HG03196 (cell line): ENCODE data around the gene AQP4.

Source experiments
- ATAC-seq: cut with Tn5 transposase; IDR thresholded peaks from one replicate; pipeline ENCODE4 v1.9.1; 2021; ENCODE audit not compliant: unreplicated experiment

Gene AQP4

DNA sequence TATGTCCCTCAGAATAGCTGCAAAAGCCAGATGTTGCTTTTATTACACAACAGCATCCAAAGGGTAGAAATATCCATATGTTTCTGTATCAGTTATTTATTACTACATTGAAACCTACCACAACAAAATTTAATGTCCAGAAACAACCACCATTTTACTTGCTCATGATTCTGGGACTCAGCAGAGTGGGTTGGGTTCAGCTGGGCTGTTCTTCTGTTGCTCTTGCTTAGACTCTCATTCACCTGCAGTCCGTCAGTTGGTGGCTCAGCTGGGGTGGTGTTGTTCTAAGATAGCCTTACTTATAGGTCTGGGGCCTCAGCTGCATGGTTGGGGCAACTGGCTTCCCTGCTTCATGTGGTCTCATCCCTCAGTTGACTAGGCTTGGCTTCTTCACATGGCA lies 21.7 kb downstream of the AQP4 start:
- ATAC-seq = no peak

DNA sequence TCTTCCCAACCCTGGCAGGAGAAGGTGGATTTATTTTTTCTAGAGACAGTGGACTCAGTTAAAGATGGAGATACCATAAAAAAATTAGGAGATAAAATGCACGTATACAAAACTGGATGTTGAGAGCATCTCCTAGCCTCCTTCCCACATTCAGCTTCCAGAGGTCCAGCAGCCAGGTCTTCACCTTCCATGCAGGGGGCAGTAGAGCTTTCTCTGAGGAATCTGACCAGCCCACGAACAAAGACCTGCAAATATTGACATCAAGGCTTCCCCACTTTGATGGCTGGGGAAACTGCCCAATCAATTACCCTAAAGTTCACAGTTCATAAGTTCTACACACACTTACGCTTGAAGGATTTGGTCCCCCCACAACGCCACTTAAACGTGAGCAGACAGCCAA lies 24.5 kb downstream of the AQP4 start:
- no peak for ATAC-seq

DNA sequence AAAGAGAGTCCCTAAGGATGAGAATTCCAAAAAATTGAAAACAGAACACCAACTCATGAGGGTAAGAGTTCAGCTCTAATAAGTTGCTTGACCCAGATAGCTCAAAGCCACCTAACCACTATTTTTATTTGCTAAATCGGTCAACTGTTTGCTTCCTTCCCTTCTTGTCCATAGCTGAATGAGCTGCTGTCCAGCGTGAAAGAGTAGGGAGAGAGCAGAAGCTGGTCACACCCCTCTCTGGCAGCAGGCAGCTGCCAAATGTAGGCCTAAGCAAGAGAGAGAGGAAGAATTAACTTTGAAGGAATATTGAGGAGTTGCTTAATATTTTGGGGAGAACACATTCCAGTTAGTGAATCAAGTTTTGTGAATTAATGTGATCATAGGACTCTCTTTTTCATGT lies 25.9 kb downstream of the AQP4 start:
- no peak for ATAC-seq

DNA sequence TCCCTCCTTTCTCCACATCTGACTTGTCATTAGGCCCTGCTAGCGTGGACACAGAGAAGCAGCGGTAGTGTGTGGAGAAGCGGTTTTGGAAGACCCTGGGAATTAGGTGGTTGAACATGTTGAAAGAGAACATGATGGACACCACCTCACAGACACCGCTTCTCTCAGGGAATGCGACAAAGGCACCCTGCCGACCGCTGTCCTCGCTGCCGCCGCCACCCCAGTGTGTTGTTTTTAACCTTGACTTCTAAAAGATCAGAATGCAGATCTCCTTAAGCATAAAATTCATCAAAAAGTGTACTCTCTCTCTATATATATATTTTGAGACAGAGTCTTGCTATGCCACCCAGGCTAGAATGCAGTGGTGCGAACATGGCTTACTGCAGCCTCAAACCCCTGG lies 33.2 kb downstream of the AQP4 start:
- ATAC-seq = no peak

DNA sequence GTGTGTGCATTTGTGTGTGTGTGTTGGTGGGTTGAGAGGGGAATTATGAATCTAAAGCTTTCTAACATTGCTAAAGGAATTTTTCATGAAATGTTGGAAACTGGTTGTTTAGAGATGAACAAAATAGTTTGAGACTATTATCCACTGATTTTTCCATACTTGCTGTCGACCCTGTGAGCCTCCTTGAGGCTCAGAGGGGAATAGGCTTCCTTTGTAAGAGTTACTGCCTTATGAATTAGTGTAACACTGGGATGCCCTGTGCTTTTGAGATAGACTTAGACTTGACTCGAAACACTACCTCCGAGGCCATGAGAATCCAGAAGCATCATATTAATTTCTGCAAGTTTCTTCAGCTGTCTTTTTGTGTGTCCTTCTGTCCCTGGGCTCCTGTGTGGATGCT lies 37.9 kb downstream of the AQP4 start:
- ATAC-seq = no peak

DNA sequence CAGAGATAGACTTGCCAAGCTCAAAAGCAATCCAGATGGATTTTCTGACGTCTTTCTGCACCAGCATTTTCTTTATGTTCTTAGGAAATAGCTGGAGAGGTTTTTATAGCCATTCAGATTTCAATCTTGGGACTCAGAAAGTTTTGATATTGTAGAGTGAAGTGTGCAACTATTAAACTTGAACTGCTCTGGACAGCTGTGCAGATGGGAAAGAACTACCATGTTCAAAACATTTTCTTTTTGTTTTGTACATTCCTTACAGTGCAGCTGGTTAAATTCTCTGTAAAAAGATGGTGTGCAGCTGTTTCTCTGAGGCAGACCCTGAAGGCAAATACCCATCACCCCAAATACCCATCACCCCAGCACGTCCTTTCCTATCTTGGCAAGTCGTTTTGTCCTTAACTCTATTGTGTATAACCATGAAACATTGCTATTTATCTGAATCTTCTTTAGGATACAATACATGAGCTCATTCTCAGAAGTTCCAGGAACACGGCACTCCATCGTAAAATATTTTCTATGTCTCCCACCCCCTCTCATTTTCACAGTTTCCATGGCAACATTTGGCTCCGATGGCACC lies 38.8 kb downstream of the AQP4 start:
- ATAC-seq = no peak

DNA sequence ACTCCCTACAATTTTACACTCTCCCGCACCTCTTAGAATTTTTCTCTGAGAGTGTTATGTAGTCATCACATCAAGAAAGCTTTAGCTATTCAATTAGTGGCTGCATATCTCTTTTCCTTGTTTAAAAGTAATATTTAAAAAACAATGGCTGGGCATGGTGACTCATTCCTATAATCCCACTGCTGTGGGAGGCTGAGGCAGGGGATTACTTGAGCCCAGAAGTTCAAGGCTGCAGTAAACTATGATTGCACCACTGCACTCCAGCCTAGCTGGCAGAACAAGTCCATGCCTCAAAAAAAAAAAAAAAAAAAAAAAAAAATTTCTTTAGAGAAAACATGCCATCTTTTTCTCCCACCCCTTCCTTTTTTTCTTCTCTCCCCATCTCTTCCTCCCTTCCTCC lies 44.3 kb downstream of the AQP4 start:
- ATAC-seq = no peak

DNA sequence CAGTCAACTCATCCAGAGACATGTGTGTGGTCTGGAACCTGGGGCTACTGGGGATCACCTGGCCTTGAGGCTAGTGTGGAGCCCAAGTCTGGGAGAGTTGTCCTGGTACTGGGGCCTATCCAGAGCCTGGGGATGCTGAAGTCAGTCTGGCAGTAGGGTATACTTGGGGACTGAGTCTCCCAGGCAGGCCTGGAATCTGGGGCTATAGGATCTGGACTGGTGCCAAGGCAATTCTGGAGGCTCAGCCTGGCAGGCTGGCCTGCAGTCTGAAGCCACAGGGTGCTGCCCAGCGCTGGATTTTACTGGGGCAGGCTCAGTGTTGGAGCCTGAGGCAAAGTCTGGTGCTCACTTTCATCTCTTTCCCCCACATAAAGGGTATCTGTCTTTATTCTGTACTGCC lies 46.5 kb downstream of the AQP4 start:
- ATAC-seq = no peak

DNA sequence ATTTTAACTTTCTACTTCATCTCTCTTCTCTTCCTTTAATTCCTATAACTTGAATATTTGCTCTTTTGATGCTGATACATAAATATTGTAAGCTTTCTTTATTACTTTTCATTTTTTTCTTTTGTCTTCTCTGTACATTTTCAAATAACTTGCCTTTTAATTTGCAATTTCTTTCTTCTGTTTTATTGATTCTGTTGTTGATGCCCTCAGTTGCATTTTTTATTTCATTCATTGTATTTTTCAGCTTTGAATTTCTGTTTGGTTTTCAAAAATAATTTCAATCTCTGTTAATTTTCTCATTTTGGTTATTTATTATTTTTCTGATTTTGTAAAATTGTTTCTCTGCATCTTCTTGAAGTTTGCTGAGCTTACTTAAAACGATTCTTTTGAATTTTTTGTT lies 47.0 kb downstream of the AQP4 start:
- ATAC-seq = no peak

DNA sequence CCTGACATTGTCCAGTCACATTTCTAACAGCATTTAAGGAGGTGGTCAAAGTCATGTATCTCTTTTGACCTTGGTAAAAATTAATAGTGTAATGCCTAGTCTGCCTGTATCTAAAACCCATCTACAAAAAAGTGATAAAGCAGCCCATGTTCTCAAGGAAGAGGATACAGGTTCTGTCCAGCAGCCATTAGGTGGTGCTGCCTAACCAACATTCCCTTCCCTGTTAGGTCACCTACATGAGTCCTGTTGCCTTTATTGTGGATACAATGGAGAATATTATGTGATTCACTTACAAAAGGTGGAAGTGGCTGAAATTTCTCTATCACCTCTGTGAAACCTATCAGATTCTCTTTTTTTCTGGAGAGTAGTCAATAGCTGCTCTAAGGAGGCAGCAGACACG lies 52.5 kb downstream of the AQP4 start:
- ATAC-seq = no peak

DNA sequence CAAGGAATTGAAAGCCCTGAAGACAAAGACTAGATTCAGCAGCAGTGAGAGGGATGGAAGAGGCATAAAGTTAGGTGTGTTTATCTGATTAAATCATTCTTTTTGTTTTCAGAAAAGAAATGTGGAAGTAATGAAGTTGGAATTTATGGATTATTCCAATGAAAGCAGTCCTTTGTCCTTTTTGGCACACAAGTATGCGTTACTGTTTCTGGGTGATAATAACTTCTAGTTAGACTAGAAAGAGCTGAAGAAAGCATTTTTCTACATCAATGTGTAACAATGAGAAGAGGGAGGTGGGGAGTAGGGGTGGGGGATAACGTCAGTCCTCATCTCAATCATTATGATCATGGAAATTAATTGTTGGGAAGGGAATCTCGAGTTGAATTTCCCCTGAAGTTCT lies 53.0 kb downstream of the AQP4 start:
- no peak for ATAC-seq

DNA sequence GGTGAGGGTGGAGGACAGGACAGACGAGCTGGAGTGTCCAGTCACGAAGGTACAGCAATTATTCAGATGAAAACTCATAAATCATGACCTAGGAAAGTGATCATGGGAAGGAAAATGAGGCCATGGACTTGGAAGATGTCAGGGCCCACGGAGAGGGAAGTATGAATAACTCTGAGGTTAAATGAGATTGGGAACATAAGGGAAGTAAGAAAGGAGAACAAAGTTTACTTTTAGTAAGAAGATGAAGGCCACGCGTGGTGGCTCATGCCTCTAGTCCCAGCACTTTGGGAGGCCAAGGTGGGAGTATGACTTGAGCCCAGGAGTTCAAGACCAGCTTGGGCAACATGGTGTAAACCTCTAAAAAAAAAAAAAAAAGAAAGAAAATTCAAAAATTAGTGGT lies 56.2 kb downstream of the AQP4 start:
- ATAC-seq = no peak

DNA sequence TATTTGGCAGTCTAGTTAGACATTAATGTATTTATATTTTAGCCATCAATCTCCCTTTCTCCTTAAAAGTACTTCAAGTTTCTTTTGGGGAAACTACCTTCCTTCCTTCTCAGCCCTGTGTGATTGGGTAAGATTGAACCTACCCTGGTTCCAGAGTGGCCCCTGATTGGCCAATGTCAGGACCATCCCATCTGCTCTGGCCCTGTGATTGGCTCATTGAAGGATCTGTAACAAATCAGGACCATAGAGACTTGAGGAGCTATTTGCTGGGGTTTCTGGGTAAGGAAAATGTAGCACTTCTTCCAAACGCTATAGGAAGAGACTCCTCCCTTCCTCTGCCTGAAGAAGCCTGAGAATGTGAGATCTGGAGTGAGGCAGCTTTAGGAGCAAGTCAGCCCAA lies 59.3 kb downstream of the AQP4 start:
- ATAC-seq = no peak

DNA sequence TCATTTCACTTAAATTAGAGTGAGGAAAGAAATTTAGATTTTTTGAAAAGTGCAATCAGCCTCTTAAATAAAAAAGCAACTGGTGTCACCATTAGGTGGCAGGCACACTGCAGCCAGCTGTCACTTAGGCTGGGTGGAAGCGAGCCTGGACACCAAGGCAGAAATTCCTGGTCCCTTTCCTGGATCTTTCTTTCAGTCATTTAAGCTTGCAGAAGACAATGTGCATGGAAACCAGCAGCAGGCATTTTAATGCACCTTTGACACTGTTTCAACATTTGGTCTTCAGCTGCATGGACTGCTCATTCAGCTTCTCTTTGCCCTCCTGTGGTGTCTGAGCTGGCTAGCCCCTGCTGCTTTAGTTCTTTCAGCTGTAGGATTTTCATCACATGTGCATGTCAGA lies 61.0 kb downstream of the AQP4 start:
- no peak for ATAC-seq

DNA sequence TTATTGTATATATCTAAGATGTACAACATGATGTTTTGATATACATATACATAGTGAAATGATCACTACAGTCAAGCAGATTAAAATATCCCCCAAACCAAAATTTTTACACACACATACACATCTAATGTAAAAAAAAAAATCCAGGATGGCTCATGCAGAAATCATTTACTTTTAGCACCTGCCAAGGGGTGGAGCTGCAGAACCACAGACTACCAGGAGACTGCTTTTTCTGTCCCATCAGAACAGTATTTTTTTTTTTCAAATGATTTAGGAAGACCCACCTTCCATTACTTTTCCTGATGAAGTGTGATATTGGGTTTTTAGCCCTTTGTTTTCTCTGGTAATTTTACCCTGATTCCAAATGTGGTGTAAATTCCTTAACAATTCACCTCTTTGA lies 61.9 kb downstream of the AQP4 start:
- no peak for ATAC-seq

DNA sequence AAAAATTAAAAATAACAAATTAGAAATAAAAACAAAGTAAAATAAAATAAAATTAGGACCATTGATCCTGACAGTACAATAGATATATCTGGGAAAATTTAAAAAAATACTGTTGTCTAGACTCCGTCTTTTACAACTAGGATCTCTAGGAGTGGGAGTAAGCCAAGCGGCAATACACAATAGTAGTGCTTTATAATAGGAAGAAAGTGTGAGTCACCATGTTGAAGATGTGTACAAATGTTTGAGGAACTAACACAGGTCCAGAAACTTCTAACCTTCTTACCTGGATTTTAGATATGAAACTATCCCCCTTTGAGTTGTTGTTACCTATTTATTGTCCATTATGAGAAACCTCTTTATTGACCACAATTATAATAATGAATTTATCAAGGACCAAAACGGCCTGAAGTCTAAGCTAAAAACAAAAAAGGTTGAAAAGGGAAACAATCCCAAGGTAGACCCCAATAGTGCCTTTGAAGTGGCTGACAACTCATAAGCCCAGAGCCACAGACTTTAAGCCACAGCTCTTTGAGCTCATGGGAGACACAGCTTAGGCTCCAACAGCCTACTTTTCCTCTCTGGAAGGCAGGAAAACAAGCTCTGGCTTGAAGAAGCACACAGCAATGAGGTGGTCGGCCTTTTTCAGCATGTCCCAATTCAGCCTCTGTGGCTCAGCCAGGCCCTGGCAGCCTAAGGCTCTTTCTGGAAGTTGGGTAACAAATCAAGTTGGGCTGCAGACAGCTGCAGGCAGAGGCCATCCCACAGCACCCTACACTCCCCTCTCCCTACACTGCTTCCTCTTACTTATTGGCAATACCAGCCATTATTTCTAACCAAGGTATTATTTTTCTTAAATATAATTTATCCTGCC lies 62.9 kb downstream of the AQP4 start:
- ATAC-seq = no peak
